IMR-90 (cell line): ENCODE data around the gene PDE4B. TPM values are rescaled to one million over a fixed set of nuclear protein-coding genes. Genes with fewer than 3 reads are reported as not detected.

Experiments
- ATAC-seq: fragments of 200-7000 bp; cut with Tn5 transposase; 2 replicates; pipeline ENCODE4 v1.9.1; 2020; ENCODE audit warnings: low read depth, mild to moderate bottlenecking, moderate library complexity
- BruUV-seq: library from RNA; stranded (reverse); fragments of 400-500 nt; replicated peaks from 2 replicates; lab custom pipeline; 2021; lab: Mats Ljungman, UMichigan
- CTCF ChIA-PET: fragments of 300-600 bp; formaldehyde crosslinking; extraction: SDS; loops from one replicate; lab custom pipeline; 2021; ENCODE audit warnings: antibody characterized with exemption; lab: Yijun Ruan, JAX
- POLR2A ChIA-PET: fragments of 300-600 bp; sonication (Branson Sonifier 250); formaldehyde crosslinking; loops from one replicate; lab custom pipeline; 2022; ENCODE audit warnings: antibody characterized with exemption; ENCODE audit not compliant: unreplicated experiment; lab: Charles Lee
- DNase-seq: peaks from one replicate; pipeline ENCODE4 v3.0.0; 2013
- H2AFZ ChIP-seq: replicated peaks from 2 replicates; pipeline ENCODE3; 2013; ENCODE audit warnings: low read length, mild to moderate bottlenecking; ENCODE audit not compliant: poor library complexity
- H2AK5ac ChIP-seq: 2 replicates; pipeline ENCODE4 v1.6.1; 2013; ENCODE audit warnings: low read depth, low read length, inconsistent platforms
- H2AK9ac ChIP-seq: replicated peaks from 2 replicates; pipeline ENCODE3; 2013; ENCODE audit warnings: mild to moderate bottlenecking, low read depth, low read length, moderate library complexity; ENCODE audit not compliant: poor library complexity
- H2BK120ac ChIP-seq: 2 replicates; pipeline ENCODE4 v1.6.1; 2013; ENCODE audit warnings: low read depth, low read length, inconsistent platforms
- H2BK15ac ChIP-seq: 3 replicates; pipeline ENCODE4 v1.6.1; 2013; ENCODE audit warnings: low read depth, low read length, inconsistent platforms
- H2BK20ac ChIP-seq: 2 replicates; pipeline ENCODE4 v1.6.1; 2013; ENCODE audit warnings: low read depth, mild to moderate bottlenecking, inconsistent platforms, low read length, moderate library complexity
- H2BK5ac ChIP-seq: 2 replicates; pipeline ENCODE4 v1.6.1; 2013; ENCODE audit warnings: mild to moderate bottlenecking, low read depth, low read length, inconsistent platforms; ENCODE audit not compliant: poor library complexity, severe bottlenecking
- H3K14ac ChIP-seq: replicated peaks from 2 replicates; pipeline ENCODE4 v1.6.1; 2013; ENCODE audit warnings: low read depth, low read length, inconsistent platforms
- H3K18ac ChIP-seq: 2 replicates; pipeline ENCODE4 v1.6.1; 2013; ENCODE audit warnings: low read depth, low read length, control low read depth
- H3K23ac ChIP-seq: 2 replicates; pipeline ENCODE4 v1.6.1; 2013; ENCODE audit warnings: low read depth, low read length, inconsistent platforms
- H3K27ac ChIP-seq: 2 replicates; pipeline ENCODE4 v1.5.1; 2013; ENCODE audit warnings: mild to moderate bottlenecking, control low read depth, low read length; ENCODE audit not compliant: insufficient read depth
- H3K27me3 ChIP-seq: 2 replicates; pipeline ENCODE4 v1.6.1; 2013; ENCODE audit warnings: low read length; ENCODE audit not compliant: control insufficient read depth, insufficient read depth
- H3K36me3 ChIP-seq: 2 replicates; pipeline ENCODE4 v1.6.1; 2013; ENCODE audit warnings: low read length, mixed read lengths; ENCODE audit not compliant: control insufficient read depth, insufficient read depth
- H3K4ac ChIP-seq: 2 replicates; pipeline ENCODE4 v1.6.1; 2013; ENCODE audit warnings: low read depth, low read length, inconsistent platforms
- H3K4me1 ChIP-seq: 2 replicates; pipeline ENCODE4 v1.6.1; 2013; ENCODE audit warnings: low read length, mixed read lengths; ENCODE audit not compliant: control insufficient read depth, insufficient read depth
- H3K4me2 ChIP-seq: 2 replicates; pipeline ENCODE4 v1.6.1; 2013; ENCODE audit warnings: low read depth, mild to moderate bottlenecking, control low read depth, low read length, moderate library complexity
- H3K4me3 ChIP-seq: 2 replicates; pipeline ENCODE4 v1.5.1; 2013; ENCODE audit warnings: low read depth, mild to moderate bottlenecking, control low read depth, low read length, moderate library complexity; ENCODE audit not compliant: insufficient read depth
- H3K56ac ChIP-seq: 2 replicates; pipeline ENCODE4 v1.6.1; 2013; ENCODE audit warnings: low read length, inconsistent platforms; ENCODE audit not compliant: insufficient read depth; ENCODE audit errors: extremely low read depth
- H3K79me1 ChIP-seq, 2 experiments: 2 replicates each; pipeline ENCODE4 v1.6.1; 2013; ENCODE audit warnings: low read length in 2 of 2, inconsistent platforms in 1 of 2, low read depth in 1 of 2
- H3K9ac ChIP-seq: 2 replicates; pipeline ENCODE4 v1.6.1; 2013; ENCODE audit warnings: low read depth, low read length, control low read depth
- H3K9me1 ChIP-seq: 2 replicates; pipeline ENCODE4 v1.6.1; 2013; ENCODE audit warnings: low read length, inconsistent platforms; ENCODE audit not compliant: insufficient read depth
- H3K9me3 ChIP-seq: 2 replicates; pipeline ENCODE4 v1.6.1; 2013; ENCODE audit warnings: low read length; ENCODE audit not compliant: control insufficient read depth, insufficient read depth
- H4K20me1 ChIP-seq: 2 replicates; pipeline ENCODE4 v1.6.1; 2013; ENCODE audit warnings: low read length, inconsistent platforms; ENCODE audit not compliant: insufficient read depth
- H4K5ac ChIP-seq: 2 replicates; pipeline ENCODE4 v1.6.1; 2013; ENCODE audit warnings: mild to moderate bottlenecking, low read depth, low read length, control low read depth
- H4K8ac ChIP-seq, 2 experiments: 2 replicates each; pipeline ENCODE4 v1.6.1; 2013; ENCODE audit warnings: low read depth in 2 of 2, low read length in 2 of 2, control low read depth in 1 of 2, inconsistent platforms in 1 of 2
- H4K91ac ChIP-seq: 2 replicates; pipeline ENCODE4 v1.6.1; 2013; ENCODE audit warnings: low read depth, low read length, inconsistent platforms; ENCODE audit not compliant: insufficient read depth
- BHLHE40 ChIP-seq: fragments of 150-350 bp; IDR thresholded peaks from 2 replicates; pipeline ENCODE4 v1.6.1; 2016; ENCODE audit warnings: mild to moderate bottlenecking, low read depth, low read length
- CEBPB ChIP-seq: IDR thresholded peaks from 2 replicates; pipeline ENCODE4 v1.6.1; 2012; ENCODE audit warnings: low read depth, low read length, improper control_type of control experiment
- CHD1 ChIP-seq: IDR thresholded peaks from 2 replicates; pipeline ENCODE4 v1.6.1; 2012; ENCODE audit warnings: low read depth, low read length, improper control_type of control experiment
- CTCF ChIP-seq: conservative IDR thresholded peaks from 2 replicates; pipeline ENCODE4 v1.5.1; 2012; ENCODE audit warnings: mild to moderate bottlenecking, low read depth, low read length, improper control_type of control experiment
- ELK1 ChIP-seq: fragments of 150-350 bp; IDR thresholded peaks from 2 replicates; pipeline ENCODE4 v1.6.1; 2016; ENCODE audit warnings: low read depth, mild to moderate bottlenecking, low read length, moderate library complexity, borderline replicate concordance
- FOS ChIP-seq: fragments of 150-350 bp; IDR thresholded peaks from 2 replicates; pipeline ENCODE4 v1.6.1; 2016; ENCODE audit warnings: low read depth, low read length
- MAFK ChIP-seq: IDR thresholded peaks from 2 replicates; pipeline ENCODE4 v1.6.1; 2012; ENCODE audit warnings: low read depth, low read length, improper control_type of control experiment
- MAZ ChIP-seq: IDR thresholded peaks from 2 replicates; pipeline ENCODE4 v1.6.1; 2012; ENCODE audit warnings: low read depth, mild to moderate bottlenecking, low read length, improper control_type of control experiment, moderate library complexity, borderline replicate concordance
- MXI1 ChIP-seq: IDR thresholded peaks from 2 replicates; pipeline ENCODE4 v1.6.1; 2012; ENCODE audit warnings: low read depth, mild to moderate bottlenecking, low read length, moderate library complexity, borderline replicate concordance
- NFE2L2 ChIP-seq: fragments of 150-350 bp; IDR thresholded peaks from 2 replicates; pipeline ENCODE4 v1.6.1; 2016; ENCODE audit warnings: low read depth, mild to moderate bottlenecking, low read length
- POLR2A ChIP-seq: IDR thresholded peaks from 2 replicates; pipeline ENCODE4 v1.6.1; 2012; ENCODE audit warnings: mild to moderate bottlenecking, low read depth, low read length
- RAD21 ChIP-seq: IDR thresholded peaks from 2 replicates; pipeline ENCODE4 v1.6.1; 2012; ENCODE audit warnings: low read length, improper control_type of control experiment
- RCOR1 ChIP-seq: IDR thresholded peaks from 2 replicates; pipeline ENCODE4 v1.6.1; 2012; ENCODE audit warnings: mild to moderate bottlenecking, low read length, improper control_type of control experiment; ENCODE audit not compliant: insufficient replicate concordance
- RFX5 ChIP-seq: IDR thresholded peaks from 2 replicates; pipeline ENCODE4 v1.8.0; 2012; ENCODE audit warnings: low read depth, mild to moderate bottlenecking, low read length, moderate library complexity
- SMC3 ChIP-seq: fragments of 150-350 bp; IDR thresholded peaks from 2 replicates; pipeline ENCODE4 v1.6.1; 2016; ENCODE audit warnings: low read depth, mild to moderate bottlenecking, antibody characterized with exemption, low read length, moderate library complexity
- WGBS, 2 experiments: methylation state at CpG; one replicate each; pipeline versions ENCODE4 v1.1.5 to v1.1.7; 2013; ENCODE audit warnings: missing lambda C conversion rate in 2 of 2; ENCODE audit not compliant: insufficient read length in 1 of 2; ENCODE audit errors: extremely low coverage in 2 of 2; 5-methylcytosine and 5-hydroxymethylcytosine counted together
- dilution Hi-C: fragments of 300-500 bp; cut with HindIII; formaldehyde crosslinking; loops from one replicate; pipeline ENCODE4 v1.14.3; 2018; ENCODE audit warnings: low sequenced_read_pairs; ENCODE audit not compliant: unreplicated experiment
- in situ Hi-C: fragments of 300-500 bp; cut with MboI; formaldehyde crosslinking; loops from 3 replicates; pipeline ENCODE4 v1.14.3; 2019; ENCODE audit warnings: low sequenced_read_pairs, inconsistent platforms, mixed read lengths
- intact Hi-C: fragments of 100-400 bp; cut with micrococcal nuclease; formaldehyde crosslinking; loops from 2 replicates; pipeline ENCODE4 v1.10.0; 2022
- polyA plus RNA-seq, 3 experiments: library from polyadenylated mRNA; depleted of rRNA; stranded (reverse); fragments of >200 nt; gene quantifications; 2 replicates each; pipeline ENCODE4 v1.2.3, GENCODE V29; 2012; ENCODE audit warnings: low replicate concordance in 1 of 3
- total RNA-seq: library from RNA; depleted of rRNA; stranded (reverse); fragments of >200 nt; gene quantifications from 2 replicates; pipeline ENCODE4 v1.2.3, GENCODE V29; 2012
- TF ChIP-seq, protein P1 (sequence below): fragments of 150-350 bp; IDR thresholded peaks from 2 replicates; pipeline ENCODE4 v1.6.1; 2017; ENCODE audit warnings: mild to moderate bottlenecking, antibody characterized with exemption, low read length, low read depth

The PDE4B gene
- total and polyA plus RNA-seq, 2 of the 4 experiments (the other 2 are of a cell fraction), result 5.8 to 21.3 TPM

GRCh38 chr1:66393586-66394287, 601.0 kb downstream of the PDE4B start:
- Histone ChIP-seq H2AK5ac (no peak overlapping the region), H3K9me3 (no peaks in the 10 kb centered on the region), H3K4me2 (no peak overlapping the region), H4K91ac (no peak overlapping the region), H4K5ac (no peak overlapping the region), H2BK15ac (no peak overlapping the region), H3K27me3 (no peaks in the 10 kb centered on the region), H3K9ac (no peak overlapping the region), H3K4me1 (peaks cover 2% of the 10 kb centered on the region; the same call in 1 of the 2 replicates), H4K20me1 (no peaks in the 10 kb centered on the region), H2BK120ac (no peak overlapping the region), H4K8ac (no peak overlapping the region), H3K56ac (no peak overlapping the region), H3K23ac (no peak overlapping the region), H3K79me1 (no peaks in the 10 kb centered on the region), H3K18ac (no peak overlapping the region), H2BK20ac (no peak overlapping the region), H3K9me1 (no peaks in the 10 kb centered on the region), H3K27ac (no peak overlapping the region), H3K36me3 (no peaks in the 10 kb centered on the region), H2AK9ac (no peak overlapping the region), H3K4me3 (no peak overlapping the region), H2AFZ (no peak overlapping the region), H3K14ac (no peak overlapping the region), H2BK5ac (no peak overlapping the region), H3K4ac (no peak overlapping the region)
- TF ChIP-seq NFE2L2 (no peak), CHD1 (no peak), MAZ (no peak), CTCF (no peak), MAFK (no peak), BHLHE40 (no peak), RCOR1 (no peak), SMC3 (no peak), ELK1 (no peak), RAD21 (no peak), CEBPB (no peak), RFX5 (no peak), MXI1 (no peak), FOS (no peak), POLR2A (no peak)
- TF ChIP-seq, protein P1, sequence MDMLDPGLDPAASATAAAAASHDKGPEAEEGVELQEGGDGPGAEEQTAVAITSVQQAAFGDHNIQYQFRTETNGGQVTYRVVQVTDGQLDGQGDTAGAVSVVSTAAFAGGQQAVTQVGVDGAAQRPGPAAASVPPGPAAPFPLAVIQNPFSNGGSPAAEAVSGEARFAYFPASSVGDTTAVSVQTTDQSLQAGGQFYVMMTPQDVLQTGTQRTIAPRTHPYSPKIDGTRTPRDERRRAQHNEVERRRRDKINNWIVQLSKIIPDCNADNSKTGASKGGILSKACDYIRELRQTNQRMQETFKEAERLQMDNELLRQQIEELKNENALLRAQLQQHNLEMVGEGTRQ, result no peak
- intact Hi-C loops (no loop called here), dilution Hi-C loops (no loop called here), in situ Hi-C loops (no loop called here)
- ChIA-PET POLR2A (no interaction called here), CTCF (no interaction called here)
- DNase-seq, result no peak
- no TSS peak for BruUV-seq
- WGBS, 2 experiments, result 95% methylated on average over 4 of the region's 7 CpGs; no CpG with 5 or more reads in 1 of the 2 experiments
- ATAC-seq, result no peak
